GM12878 (cell line): ENCODE results near the gene NLRP6. TPM values are rescaled to one million over a fixed set of nuclear protein-coding genes. Genes with fewer than 3 reads are reported as not detected.

Experiments
- BCL11A ChIP-seq: IDR thresholded peaks from 2 replicates; pipeline ENCODE4 v1.6.1; 2011; ENCODE audit warnings: low read depth, low read length
- BMI1 ChIP-seq: fragments of 450-650 bp; IDR thresholded peaks from 2 replicates; pipeline ENCODE4 v1.6.1; 2016; ENCODE audit warnings: mild to moderate bottlenecking, moderate library complexity, borderline replicate concordance
- HDAC2 ChIP-seq: fragments of 200-600 bp; sonication (generic); IDR thresholded peaks from 2 replicates; pipeline ENCODE4 v1.6.1; 2017
- JUND ChIP-seq: IDR thresholded peaks from 2 replicates; pipeline ENCODE4 v1.6.1; 2012; ENCODE audit warnings: low read depth, mild to moderate bottlenecking, low read length, improper control_type of control experiment, moderate library complexity
- KDM1A ChIP-seq: fragments of 200-600 bp; sonication (generic); IDR thresholded peaks from 2 replicates; pipeline ENCODE4 v1.6.1; 2016; ENCODE audit warnings: borderline replicate concordance
- NBN ChIP-seq: fragments of 450-650 bp; IDR thresholded peaks from 2 replicates; pipeline ENCODE4 v1.6.1; 2016
- PAX5 ChIP-seq: IDR thresholded peaks from 2 replicates; pipeline ENCODE4 v1.6.1; 2011; ENCODE audit warnings: low read depth, low read length, borderline replicate concordance
- POU2F2 ChIP-seq: IDR thresholded peaks from 3 replicates; pipeline ENCODE4 v1.6.1; 2011; ENCODE audit warnings: low read depth, mild to moderate bottlenecking, low read length, borderline replicate concordance
- SMARCA5 ChIP-seq: fragments of 450-650 bp; IDR thresholded peaks from 2 replicates; pipeline ENCODE4 v1.6.1; 2017; ENCODE audit warnings: mild to moderate bottlenecking
- ZNF592 ChIP-seq: fragments of 450-650 bp; IDR thresholded peaks from 2 replicates; pipeline ENCODE4 v1.6.1; 2017; ENCODE audit warnings: mild to moderate bottlenecking, moderate library complexity
- polyA plus RNA-seq, 11 experiments: library from polyadenylated mRNA; depleted of rRNA in 4 of 11; unstranded in 6 of 11; stranded (reverse) in 5 of 11; fragments of >200 nt; fragmentation: Nextera tagmentation in 4 of 11; fragmentation: Illumina TruSeq in 1 of 11; extraction: Ambion mirVana in 4 of 11; extraction: Trizol in 1 of 11; gene quantifications; 1 replicate in 1 of 11; 2 replicates in 10 of 11; pipeline versions ENCODE4 v1.2.1 to v1.2.3, GENCODE V29; 2011 to 2016; ENCODE audit warnings: inconsistent platforms in 2 of 11, missing spikeins in 2 of 11, low read depth in 1 of 11
- total RNA-seq, 4 experiments: library from RNA; depleted of rRNA in 3 of 4; stranded (reverse); fragments of >200 nt in 3 of 4; fragmentation: Illumina TruSeq in 1 of 4; extraction: Trizol in 1 of 4; gene quantifications; 2 replicates each; pipeline versions ENCODE4 v1.2.1 to v1.2.3, GENCODE V29; 2013 to 2021
- TF ChIP-seq, protein P1 (sequence below): IDR thresholded peaks from 2 replicates; pipeline ENCODE4 v1.6.1; 2011; ENCODE audit warnings: mild to moderate bottlenecking, low read depth, low read length, moderate library complexity; ENCODE audit not compliant: insufficient replicate concordance

NLRP6 gene
- total and polyA plus RNA-seq, 10 of the 15 experiments (the other 5 are each of a cell fraction or from before 2014, with no cell fraction given), result 0.03 to 0.11 TPM; not detected in 8

DNA sequence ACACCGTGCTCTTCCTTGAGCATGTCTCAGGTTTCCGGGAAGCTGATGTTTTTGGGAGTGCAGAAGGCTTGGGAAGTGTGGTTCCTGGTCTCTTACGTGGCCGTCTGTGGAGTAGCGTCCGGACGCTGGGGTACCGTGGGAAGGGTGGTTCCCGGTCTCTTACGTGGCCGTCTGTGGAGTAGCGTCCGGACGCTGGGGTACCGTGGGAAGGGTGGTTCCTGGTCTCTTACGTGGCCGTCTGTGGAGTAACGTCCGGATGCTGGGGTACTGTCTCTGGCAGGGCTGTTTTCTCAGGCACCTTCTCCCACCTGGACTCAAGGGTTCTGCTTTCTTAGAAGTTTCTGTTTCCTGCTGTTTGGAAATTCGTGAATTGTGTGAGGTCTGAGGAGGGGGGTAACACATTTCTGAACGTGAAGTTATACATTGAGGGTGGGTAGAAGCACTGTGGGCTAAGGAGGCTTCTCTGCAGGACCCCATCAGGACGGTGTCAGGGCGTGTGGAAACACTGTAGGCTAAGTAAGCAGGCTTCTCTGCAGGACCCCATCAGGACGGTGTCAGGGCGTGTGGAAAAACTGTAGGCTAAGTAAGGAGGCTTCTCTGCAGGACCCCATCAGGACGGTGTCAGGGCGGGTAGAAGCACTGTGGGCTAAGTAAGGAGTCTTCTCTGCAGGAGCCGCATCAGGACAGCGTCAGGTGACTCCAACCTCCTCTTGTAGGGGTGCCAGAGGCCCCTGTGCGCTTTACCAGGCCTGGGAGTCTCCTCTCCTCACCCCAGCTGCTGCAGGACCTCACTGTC is 47.8 kb downstream of the NLRP6 start (continued):
- no peak for TF ChIP-seq ZNF592
- no peak for TF ChIP-seq BCL11A
- TF ChIP-seq SMARCA5, result no peak
- no peak for TF ChIP-seq POU2F2
- TF ChIP-seq, protein P1, sequence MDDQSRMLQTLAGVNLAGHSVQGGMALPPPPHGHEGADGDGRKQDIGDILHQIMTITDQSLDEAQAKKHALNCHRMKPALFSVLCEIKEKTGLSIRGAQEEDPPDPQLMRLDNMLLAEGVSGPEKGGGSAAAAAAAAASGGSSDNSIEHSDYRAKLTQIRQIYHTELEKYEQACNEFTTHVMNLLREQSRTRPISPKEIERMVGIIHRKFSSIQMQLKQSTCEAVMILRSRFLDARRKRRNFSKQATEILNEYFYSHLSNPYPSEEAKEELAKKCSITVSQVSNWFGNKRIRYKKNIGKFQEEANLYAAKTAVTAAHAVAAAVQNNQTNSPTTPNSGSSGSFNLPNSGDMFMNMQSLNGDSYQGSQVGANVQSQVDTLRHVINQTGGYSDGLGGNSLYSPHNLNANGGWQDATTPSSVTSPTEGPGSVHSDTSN, result no peak
- no peak for TF ChIP-seq HDAC2
- TF ChIP-seq KDM1A, result no peak
- no peak for TF ChIP-seq PAX5
- no peak for TF ChIP-seq NBN
- no peak for TF ChIP-seq BMI1
- TF ChIP-seq JUND, result no peak
